Activated CD4-positive, alpha-beta T cell treated with anti-CD3 and anti-CD28 coated beads, Interleukin-2, amount 10 ng/mL, durations not matched to agents 7 days and 5 days (primary cell): ENCODE data around the gene HDAC4. TPM values are rescaled to one million over a fixed set of nuclear protein-coding genes. Genes with fewer than 3 reads are reported as not detected.
A peak's percentile ranks its signal among the peaks of the same experiment; 100 is the strongest.

Experiments
- CTCF ChIA-PET: fragments of 350-600 bp; sonication (Branson Sonifier 250); formaldehyde crosslinking; loops from one replicate; lab custom pipeline; 2021; ENCODE audit warnings: antibody characterized with exemption; lab: Charles Lee
- POLR2A ChIA-PET: fragments of 350-600 bp; sonication (Branson Sonifier 250); formaldehyde crosslinking; loops from one replicate; lab custom pipeline; 2021; ENCODE audit warnings: antibody characterized with exemption; lab: Charles Lee
- DNase-seq: peaks from one replicate; pipeline ENCODE4 v3.0.0-alpha.2; 2020
- H3K27ac Mint-ChIP-seq: one replicate; pipeline ENCODE4 v1.8.0; 2021; ENCODE audit warnings: mild to moderate bottlenecking, moderate library complexity, mixed read lengths
- H3K27me3 Mint-ChIP-seq: one replicate; pipeline ENCODE4 v1.8.0; 2021; ENCODE audit warnings: mixed read lengths
- H3K36me3 Mint-ChIP-seq: one replicate; pipeline ENCODE4 v1.8.0; 2021; ENCODE audit warnings: low read depth, mixed read lengths
- H3K4me1 Mint-ChIP-seq: one replicate; pipeline ENCODE4 v1.8.0; 2021; ENCODE audit warnings: mixed read lengths
- H3K4me3 Mint-ChIP-seq: one replicate; pipeline ENCODE4 v1.8.0; 2021; ENCODE audit warnings: mild to moderate bottlenecking, moderate library complexity, mixed read lengths
- H3K9me3 Mint-ChIP-seq: one replicate; pipeline ENCODE4 v1.8.0; 2021; ENCODE audit warnings: mixed read lengths
- total RNA-seq, 2 experiments: library from RNA; stranded (reverse); gene quantifications; one replicate each; pipeline ENCODE4 v1.2.3, GENCODE V29; 2021

HDAC4 gene
- total RNA-seq, 2 experiments from 2014 or later = 57.1 to 68.4 TPM

DNA sequence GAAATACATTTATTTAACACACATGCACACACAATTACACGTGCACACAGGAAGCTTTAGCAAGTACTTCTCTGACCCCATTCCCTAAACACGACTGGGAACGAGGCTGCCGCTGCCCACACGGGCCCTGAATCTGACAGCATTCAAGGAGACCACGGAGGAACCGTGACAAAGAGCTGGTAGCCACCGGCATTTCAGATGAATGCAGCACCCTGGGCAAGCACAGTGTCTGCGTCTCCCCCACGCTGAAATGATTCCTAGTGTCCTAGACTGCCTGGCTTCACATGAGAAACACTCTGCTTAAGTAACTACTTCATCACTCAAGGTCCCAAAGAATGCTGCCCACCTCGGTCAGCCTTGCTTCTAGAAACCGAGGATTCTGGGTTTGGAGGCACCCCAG, 95.0 kb downstream of the HDAC4 start:
- ChIA-PET CTCF (interaction anchor here (0.7 to 1.5 kb wide), 3 partner anchors 9 to 38 kb away, joined by 3 to 4 read pairs (median 3); no protein-coding TSS in a partner anchor), POLR2A (no interaction called here)
- H3K27ac Mint-ChIP-seq = no peak overlapping the region
- no peak for DNase-seq
- no peak overlapping the region for H3K4me3 Mint-ChIP-seq
- H3K36me3 Mint-ChIP-seq = no peaks in the 10 kb centered on the region
- H3K9me3 Mint-ChIP-seq = no peaks in the 10 kb centered on the region
- no peaks in the 10 kb centered on the region for H3K27me3 Mint-ChIP-seq
- H3K4me1 Mint-ChIP-seq = peaks cover 43% of the 10 kb centered on the region

DNA sequence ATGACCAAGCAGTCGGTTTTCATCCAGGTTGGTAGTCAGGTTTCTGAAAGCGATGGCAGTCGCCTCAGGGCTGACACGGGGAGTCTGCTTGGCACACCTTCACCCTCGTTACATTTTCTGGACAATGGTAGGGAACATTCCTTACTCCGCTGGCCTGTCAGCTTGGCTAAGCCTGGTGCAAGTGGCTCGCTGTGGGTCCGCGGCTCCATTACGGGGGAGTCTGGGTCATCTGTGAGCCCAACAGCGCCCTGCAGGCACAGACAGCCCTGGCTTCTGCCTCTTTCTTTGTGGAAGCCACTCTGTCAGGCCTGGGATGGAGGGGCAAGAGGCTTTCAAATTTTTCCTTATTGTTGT, 95.6 kb downstream of the HDAC4 start:
- DNase-seq = no peak
- ChIA-PET CTCF (interaction anchor here (1.5 kb wide), 1 partner anchor 8 kb away, joined by 4 read pairs; no protein-coding TSS in a partner anchor), POLR2A (no interaction called here)
- H3K9me3 Mint-ChIP-seq = no peaks in the 10 kb centered on the region
- no peak overlapping the region for H3K27ac Mint-ChIP-seq
- H3K4me1 Mint-ChIP-seq = peaks cover 43% of the 10 kb centered on the region
- H3K27me3 Mint-ChIP-seq = no peaks in the 10 kb centered on the region
- no peak overlapping the region for H3K4me3 Mint-ChIP-seq
- no peaks in the 10 kb centered on the region for H3K36me3 Mint-ChIP-seq

DNA sequence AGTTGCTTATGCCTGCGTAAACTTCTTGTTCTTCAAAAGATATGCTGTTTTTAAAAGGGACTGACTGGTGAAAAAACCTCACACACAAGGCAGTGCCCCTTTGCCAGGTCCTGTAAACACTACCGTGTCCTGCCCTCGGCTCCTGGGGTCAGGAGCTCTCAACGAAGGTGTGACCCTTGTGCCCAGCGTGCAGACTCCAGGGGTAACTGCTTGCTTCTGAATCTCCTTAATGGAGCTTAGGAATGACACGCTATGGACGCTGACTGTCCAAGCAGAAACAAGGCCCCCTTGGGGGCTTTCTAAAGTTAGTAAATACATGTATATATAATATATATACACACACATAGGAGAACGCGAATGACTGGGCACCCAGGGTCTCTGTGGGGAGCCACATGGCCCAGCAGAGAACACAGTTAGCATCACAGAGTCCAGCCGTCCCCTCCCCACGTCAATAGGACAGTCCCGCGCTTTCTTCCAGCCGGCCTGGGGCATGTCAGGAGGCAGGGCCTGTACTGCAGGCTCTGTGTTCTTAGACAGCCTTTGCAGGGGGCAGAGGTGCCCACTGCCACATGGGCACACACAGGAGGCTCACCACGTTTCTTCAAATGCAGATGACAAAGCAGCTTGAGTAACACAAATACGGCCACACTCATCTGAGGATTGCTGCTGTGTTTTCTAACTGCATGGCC, 96.1 kb downstream of the HDAC4 start:
- Mint-ChIP-seq H3K9me3 (no peaks in the 10 kb centered on the region), H3K27ac (no peak overlapping the region), H3K4me1 (peaks cover 46% of the 10 kb centered on the region), H3K27me3 (no peaks in the 10 kb centered on the region), H3K36me3 (peaks cover under 1% of the 10 kb centered on the region), H3K4me3 (no peak overlapping the region)
- ChIA-PET POLR2A (no interaction called here), CTCF (interaction anchor here (0.7 to 1.2 kb wide), 4 partner anchors 9 to 153 kb away, joined by 3 to 5 read pairs (median 3); no protein-coding TSS in a partner anchor)
- no peak for DNase-seq

DNA sequence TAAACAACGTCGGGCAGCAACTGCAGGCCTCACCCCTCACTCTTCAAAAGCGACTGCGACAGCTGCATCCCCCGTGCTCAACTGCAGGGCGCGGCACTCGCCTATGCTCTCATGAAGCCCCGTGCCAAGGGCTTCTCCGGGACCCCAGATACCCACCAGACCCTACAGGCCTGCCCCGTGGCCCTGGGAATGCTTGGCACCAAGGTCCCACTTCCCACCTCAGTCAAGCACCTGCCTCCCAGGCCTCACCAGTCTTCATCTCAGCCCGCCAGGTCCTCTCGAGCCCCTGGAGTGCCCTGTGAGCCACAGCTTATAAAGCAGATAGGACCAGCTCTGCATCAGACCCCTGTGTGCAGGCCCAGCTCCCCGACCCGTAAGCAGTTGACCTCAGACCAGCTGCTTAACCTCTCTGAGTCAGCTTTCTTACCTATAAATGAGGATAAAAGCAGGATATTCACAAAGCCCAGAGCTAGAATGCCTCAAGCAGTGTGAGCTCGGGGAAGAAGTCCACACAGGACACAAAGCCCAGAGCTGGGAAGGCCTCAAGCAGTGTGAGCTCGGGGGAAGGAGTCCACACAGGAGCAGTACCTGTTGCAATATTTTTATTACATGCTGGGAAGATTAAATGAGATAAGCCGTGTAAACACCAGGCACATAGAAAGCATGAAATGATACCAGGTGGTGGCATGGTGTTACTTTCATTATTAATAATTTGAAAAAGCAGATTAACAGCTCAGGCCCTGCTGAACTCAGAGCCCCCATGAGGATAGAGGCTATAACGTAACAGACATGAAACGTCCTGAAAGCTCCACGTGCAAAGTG, 96.9 kb downstream of the HDAC4 start:
- peaks cover 1% of the 10 kb centered on the region for H3K36me3 Mint-ChIP-seq
- H3K27ac Mint-ChIP-seq = peak overlapping the region; percentile 73
- CTCF ChIA-PET = interaction anchor here (0.7 to 1.2 kb wide), 5 partner anchors 8 to 152 kb away, joined by 3 to 5 read pairs (median 3); no protein-coding TSS in a partner anchor
- DNase-seq = no peak
- peaks cover 50% of the 10 kb centered on the region for H3K4me1 Mint-ChIP-seq
- no peak overlapping the region for H3K4me3 Mint-ChIP-seq
- H3K9me3 Mint-ChIP-seq = no peaks in the 10 kb centered on the region
- no peaks in the 10 kb centered on the region for H3K27me3 Mint-ChIP-seq
- POLR2A ChIA-PET = no interaction called here

DNA sequence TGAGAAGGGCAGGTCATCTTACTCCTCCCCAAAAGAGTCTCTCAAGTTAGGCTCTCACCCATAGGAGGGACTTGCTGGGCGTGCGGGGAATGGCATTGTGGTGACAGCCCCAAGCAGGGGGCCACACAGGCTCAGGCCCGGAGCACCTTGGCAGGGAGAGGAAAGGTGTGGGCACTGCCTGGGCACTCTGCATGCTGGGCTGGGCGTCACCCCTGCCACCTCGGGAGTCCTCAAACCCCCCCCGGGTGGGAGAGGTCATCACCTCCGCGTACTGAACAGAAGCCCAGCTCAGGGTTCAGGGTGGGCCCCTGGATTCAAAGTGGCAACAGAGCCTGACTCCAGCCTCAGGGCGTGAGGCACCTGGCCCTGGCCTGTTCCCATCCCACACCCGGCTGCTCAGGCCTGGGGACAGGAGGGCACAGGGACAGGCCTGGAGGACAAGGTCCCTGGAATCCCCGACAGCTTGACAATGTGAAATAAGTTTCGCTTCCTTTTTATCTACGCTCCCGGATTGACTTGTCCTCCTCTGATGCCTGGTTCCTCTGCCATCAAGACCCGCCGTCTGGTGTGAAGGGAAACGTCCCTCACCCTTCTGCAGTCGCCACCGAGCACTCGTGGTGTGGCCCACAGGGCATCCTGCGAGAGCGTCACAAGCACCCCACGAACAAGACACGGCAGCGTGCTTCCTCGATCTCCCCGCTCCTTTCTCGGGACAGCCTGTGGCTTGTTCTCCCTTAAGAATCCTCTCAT, 97.8 kb downstream of the HDAC4 start:
- POLR2A ChIA-PET = no interaction called here
- H3K36me3 Mint-ChIP-seq = peaks cover 1% of the 10 kb centered on the region
- H3K27me3 Mint-ChIP-seq = no peaks in the 10 kb centered on the region
- H3K4me3 Mint-ChIP-seq = no peak overlapping the region
- CTCF ChIA-PET = interaction anchor here (0.8 to 1.0 kb wide), 3 partner anchors 15 to 86 kb away, joined by 3 to 4 read pairs (median 4); no protein-coding TSS in a partner anchor
- H3K4me1 Mint-ChIP-seq = peaks cover 56% of the 10 kb centered on the region
- no peaks in the 10 kb centered on the region for H3K9me3 Mint-ChIP-seq
- DNase-seq = no peak
- peak overlapping the region; percentile 73 for H3K27ac Mint-ChIP-seq

DNA sequence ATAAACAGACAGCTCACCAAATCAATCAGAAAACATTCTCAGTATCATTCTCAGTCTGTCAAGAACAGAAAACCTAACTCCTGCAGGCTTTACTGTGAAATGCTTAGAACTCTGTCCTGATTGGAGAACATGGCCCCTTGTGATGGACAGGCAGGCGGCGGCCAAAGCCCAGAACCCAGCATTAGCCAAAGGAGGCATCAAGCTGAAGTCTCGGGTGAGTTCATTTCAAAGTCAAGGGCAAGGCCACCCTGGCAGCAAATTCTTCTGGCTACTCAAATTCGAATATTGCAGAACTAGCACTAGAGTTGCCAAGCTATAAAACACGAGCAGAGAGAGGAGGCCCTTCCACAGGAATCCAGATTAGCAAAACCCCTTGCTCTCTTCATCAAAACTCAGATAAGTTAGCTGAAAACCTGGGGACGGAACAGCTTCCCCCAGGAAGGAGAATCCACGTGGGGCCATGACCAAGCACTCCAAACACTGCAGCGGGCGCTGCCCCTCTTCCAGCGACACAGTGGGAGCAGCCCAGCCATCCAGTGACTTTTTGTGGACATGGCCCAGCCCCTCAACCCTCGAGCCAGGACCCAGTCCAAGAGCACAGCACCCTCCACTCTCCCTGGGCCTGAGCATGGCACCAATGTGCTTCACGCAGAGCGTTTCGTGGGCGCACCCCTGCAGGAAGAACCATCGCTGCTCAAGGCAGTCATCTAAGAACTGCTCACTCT, 98.6 kb downstream of the HDAC4 start:
- Mint-ChIP-seq H3K4me3 (no peak overlapping the region), H3K27ac (no peak overlapping the region), H3K9me3 (no peaks in the 10 kb centered on the region), H3K36me3 (peaks cover 6% of the 10 kb centered on the region), H3K27me3 (no peaks in the 10 kb centered on the region), H3K4me1 (peaks cover 63% of the 10 kb centered on the region)
- no peak for DNase-seq
- ChIA-PET POLR2A (no interaction called here), CTCF (interaction anchor here (0.7 to 1.6 kb wide), 4 partner anchors 13 to 95 kb away, joined by 3 to 5 read pairs (median 4); no protein-coding TSS in a partner anchor)

DNA sequence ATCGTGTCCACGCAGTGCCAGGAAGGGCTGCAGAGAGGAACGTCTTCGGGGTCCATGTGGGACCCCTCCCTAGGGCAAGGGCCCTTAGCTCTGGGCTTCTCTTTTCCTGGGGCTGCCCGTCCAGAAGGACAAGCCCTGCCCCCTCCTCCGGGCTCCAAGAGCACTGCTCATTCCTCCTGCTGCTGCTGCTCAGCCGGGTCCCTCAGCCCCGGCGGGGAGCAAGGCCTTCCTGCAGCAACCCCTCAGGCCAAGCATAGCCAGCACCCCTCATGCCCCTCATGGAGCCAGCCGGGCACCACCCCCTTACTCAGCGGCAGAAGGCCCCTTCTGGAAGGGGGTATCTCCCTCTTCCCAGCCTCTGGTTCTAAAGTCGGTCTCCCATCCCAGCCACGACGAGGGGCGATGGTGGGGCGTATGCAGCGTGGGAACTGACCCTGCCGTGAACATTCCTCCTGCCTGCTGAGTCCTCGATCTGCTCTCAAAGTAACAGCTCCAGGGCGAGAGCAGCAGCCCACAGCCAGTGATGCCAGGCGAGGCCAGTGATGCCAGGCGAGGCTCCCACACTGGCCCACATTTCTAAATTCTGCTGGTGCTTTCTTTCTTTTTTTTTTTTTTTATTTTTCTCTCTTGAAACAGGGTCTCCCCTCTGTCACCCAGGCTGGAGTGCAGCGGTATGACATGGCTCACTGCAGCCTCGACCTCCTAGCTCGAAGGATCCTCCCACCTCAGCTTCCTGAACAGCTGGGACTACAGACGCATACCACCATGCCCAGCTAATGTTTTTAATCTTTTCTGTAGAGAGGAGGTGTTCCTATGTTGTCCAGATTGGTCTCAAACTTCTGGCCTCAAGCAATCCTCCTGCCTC, 99.7 kb downstream of the HDAC4 start:
- DNase-seq = no peak
- no peak overlapping the region for H3K27ac Mint-ChIP-seq
- H3K9me3 Mint-ChIP-seq = no peaks in the 10 kb centered on the region
- ChIA-PET CTCF (interaction anchor here (0.6 to 1.6 kb wide), 4 partner anchors 14 to 1242 kb away, joined by 3 to 7 read pairs (median 4); no protein-coding TSS in a partner anchor), POLR2A (no interaction called here)
- no peaks in the 10 kb centered on the region for H3K27me3 Mint-ChIP-seq
- peaks cover 6% of the 10 kb centered on the region for H3K36me3 Mint-ChIP-seq
- H3K4me3 Mint-ChIP-seq = no peak overlapping the region
- peaks cover 75% of the 10 kb centered on the region for H3K4me1 Mint-ChIP-seq

DNA sequence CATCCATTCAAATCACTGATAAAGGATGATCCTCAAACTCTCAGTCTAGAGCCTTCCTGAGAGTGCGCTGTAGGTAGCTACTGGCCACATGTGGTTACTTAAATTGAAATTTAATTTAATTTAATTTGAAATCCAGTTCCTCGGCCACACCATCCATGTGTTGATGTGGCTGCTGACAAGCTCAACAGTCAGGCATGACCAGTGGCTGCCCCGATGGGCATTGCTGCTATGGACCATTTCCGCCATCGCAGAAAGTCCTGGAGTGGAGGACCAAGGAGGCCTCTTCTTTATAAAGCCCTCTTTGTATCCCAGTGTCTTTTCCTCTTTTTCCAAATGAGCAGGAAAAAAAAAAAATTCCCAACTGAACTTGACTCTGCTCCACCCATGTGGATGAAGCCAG, 100.6 kb downstream of the HDAC4 start:
- peaks cover 81% of the 10 kb centered on the region for H3K4me1 Mint-ChIP-seq
- peak overlapping the region; percentile 75 for H3K27ac Mint-ChIP-seq
- no peaks in the 10 kb centered on the region for H3K27me3 Mint-ChIP-seq
- H3K4me3 Mint-ChIP-seq = no peak overlapping the region
- H3K9me3 Mint-ChIP-seq = no peaks in the 10 kb centered on the region
- no peak for DNase-seq
- H3K36me3 Mint-ChIP-seq = peaks cover 6% of the 10 kb centered on the region
- POLR2A ChIA-PET = no interaction called here
- CTCF ChIA-PET = interaction anchor here (1.2 to 1.8 kb wide), 3 partner anchors 8 to 31 kb away, joined by 4 to 7 read pairs (median 4); no protein-coding TSS in a partner anchor

DNA sequence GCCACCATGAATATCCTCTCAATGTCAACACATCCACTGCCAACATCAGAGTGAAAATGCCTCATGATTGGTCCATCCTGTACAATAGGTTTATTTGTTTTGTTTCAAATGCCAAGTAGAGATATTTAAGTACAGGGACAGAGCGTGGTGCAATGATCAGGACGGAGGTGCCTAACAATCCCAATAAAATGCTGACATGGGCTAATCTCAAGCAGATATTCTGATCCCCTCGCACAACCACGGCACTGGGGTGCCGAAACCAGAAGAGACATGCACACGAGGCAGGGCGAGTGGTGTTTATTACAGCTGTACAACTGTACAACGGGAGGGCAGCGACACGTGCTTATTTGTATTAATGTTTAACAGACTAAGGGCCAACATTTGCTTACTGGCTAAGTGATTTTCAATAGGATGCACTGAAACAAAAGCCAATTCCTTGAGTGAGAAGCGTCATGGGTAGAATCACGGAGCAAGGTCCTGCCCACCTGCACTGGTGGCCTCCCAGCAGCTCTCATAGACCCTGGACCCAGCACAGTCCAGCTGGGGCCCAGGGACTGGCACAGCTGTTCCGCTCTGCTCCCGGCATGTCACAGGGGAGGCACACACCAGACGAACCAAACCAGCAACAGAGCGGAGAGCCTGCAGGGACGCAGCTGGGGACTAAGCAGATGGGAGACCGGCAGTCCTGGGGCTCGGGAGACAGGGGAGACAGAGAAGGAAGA, 101.4 kb downstream of the HDAC4 start:
- POLR2A ChIA-PET = interaction anchor here (0.7 kb wide), 1 partner anchor 33 kb away, joined by 8 read pairs; no protein-coding TSS in a partner anchor
- CTCF ChIA-PET = interaction anchor here (0.6 to 1.8 kb wide), 6 partner anchors 9 to 46 kb away, joined by 3 to 7 read pairs (median 4); no protein-coding TSS in a partner anchor
- H3K27me3 Mint-ChIP-seq = no peaks in the 10 kb centered on the region
- DNase-seq = no peak
- H3K36me3 Mint-ChIP-seq = peaks cover 7% of the 10 kb centered on the region
- H3K27ac Mint-ChIP-seq = peak overlapping the region; percentile 93
- no peaks in the 10 kb centered on the region for H3K9me3 Mint-ChIP-seq
- H3K4me1 Mint-ChIP-seq = peaks cover 81% of the 10 kb centered on the region
- H3K4me3 Mint-ChIP-seq = peak overlapping the region; percentile 85

DNA sequence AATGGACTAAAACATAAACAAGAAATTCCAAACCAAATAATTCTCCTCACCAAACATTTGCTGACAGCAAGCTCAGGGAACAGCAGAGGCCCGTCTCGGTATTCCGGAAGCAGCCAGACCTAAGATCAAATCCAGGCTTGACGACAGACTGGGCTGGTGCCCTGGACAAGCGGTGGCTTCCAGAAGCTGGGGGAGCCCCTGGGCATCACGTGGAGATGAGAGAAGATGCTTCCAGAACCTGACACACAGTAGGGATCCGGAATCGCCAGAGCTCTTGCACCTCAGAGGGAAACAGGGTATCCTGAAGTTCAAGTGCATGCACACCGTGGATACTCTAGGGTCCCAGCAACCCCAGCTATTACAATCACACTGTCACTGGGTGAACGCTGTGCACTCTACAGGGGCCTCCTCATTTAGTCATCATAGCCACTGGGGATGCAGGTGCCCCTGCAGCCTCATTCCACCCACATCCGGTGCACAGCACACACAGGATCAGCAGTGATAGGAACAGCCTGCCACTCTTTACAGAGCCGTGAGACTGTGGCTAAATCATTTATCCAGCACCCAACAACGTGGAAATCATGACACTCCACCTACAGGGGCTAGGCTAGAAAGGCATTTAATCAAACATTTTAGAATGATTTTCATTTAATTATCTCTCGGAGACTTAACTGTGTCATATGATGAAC, 102.6 kb downstream of the HDAC4 start:
- Mint-ChIP-seq H3K27me3 (no peaks in the 10 kb centered on the region), H3K36me3 (peaks cover 12% of the 10 kb centered on the region), H3K9me3 (no peaks in the 10 kb centered on the region), H3K4me1 (peaks cover 81% of the 10 kb centered on the region), H3K4me3 (peak overlapping the region; percentile 85), H3K27ac (peak overlapping the region; percentile 93)
- ChIA-PET POLR2A (interaction anchor here (0.7 kb wide), 1 partner anchor 32 kb away, joined by 8 read pairs; no protein-coding TSS in a partner anchor), CTCF (interaction anchor here (0.5 to 1.5 kb wide), 6 partner anchors 12 to 549 kb away, joined by 3 to 5 read pairs (median 3); no protein-coding TSS in a partner anchor)
- peak; percentile 82 for DNase-seq
